ENCODE measurements around the gene RASIP1.
"Not testable (repeated sequence)": the region's sequence is repeated elsewhere in the genome, so short reads cannot be mapped to it uniquely, and the experiment has no call there.

RASIP1 gene

DNA sequence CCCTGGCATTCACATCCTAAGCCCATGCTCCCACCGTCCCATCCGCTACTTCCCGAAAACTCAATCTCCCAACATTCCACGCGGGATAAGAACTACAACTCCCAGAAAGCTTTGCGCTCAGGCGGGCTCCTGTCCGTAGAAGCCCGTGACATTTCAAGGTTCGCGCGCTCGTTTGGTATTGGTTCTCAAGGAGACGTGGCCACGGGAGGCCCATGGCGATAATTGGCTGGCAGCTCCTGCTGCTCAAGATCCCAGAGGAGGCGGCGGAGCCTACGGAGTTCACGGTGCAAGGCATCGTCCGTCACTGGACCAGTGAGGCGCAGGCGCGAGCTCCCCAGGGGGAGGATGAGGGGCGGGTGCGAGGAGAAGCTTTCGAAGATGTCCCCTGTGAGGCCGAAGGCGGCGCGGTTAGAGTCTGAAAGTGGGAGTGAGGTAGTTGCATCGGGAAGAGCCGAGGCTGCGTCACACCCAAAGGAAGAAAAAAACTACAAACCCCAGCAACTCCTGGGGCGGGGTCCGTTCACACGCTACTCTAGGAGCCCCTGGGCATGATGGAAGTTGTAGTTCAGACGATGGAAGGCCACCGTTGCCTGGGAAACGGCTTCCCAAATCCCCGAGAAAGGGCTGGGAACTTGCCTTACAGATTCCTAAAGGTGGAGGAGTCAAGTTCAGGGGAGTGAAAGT, 19.7 kb downstream of the RASIP1 start:
- TF ChIP-seq, protein P1, sequence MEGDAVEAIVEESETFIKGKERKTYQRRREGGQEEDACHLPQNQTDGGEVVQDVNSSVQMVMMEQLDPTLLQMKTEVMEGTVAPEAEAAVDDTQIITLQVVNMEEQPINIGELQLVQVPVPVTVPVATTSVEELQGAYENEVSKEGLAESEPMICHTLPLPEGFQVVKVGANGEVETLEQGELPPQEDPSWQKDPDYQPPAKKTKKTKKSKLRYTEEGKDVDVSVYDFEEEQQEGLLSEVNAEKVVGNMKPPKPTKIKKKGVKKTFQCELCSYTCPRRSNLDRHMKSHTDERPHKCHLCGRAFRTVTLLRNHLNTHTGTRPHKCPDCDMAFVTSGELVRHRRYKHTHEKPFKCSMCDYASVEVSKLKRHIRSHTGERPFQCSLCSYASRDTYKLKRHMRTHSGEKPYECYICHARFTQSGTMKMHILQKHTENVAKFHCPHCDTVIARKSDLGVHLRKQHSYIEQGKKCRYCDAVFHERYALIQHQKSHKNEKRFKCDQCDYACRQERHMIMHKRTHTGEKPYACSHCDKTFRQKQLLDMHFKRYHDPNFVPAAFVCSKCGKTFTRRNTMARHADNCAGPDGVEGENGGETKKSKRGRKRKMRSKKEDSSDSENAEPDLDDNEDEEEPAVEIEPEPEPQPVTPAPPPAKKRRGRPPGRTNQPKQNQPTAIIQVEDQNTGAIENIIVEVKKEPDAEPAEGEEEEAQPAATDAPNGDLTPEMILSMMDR (IDR thresholded peaks at IDR 0.05; ENCODE audit: control extremely low read depth, extremely low read depth, low read depth, missing control alignments), result no peak
- DNase-seq (ENCODE audit: extremely low spot score), result peak; percentile 96
- ChIA-PET POLR2A (interaction anchor here (0.5 to 1.7 kb wide), 3 partner anchors 122 to 1880 kb away, joined by 3 to 11 read pairs (median 3); partner anchors contain the start of gene PPP1R15A), CTCF (interaction anchor here (1.0 to 2.4 kb wide), 3 partner anchors 18 to 121 kb away, joined by 3 to 7 read pairs (median 3); no protein-coding TSS in a partner anchor)

DNA sequence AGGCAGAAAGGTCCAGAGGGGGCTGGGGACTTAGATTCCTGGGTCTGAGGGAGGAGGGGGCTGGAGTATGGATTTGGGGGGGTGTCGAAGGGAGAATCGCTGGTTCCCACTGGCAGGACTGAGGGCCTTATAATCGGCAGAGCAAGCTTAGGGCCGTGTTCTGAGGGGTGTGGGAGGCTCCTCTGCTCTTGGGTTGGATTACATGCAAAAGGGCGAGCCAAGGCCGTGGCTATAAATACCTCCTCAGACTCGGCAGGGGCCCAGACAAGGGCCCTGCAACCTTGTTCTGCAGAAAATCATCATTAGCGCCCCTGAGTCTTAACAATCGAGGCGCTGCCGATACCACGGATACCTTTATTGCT, 20.2 kb downstream of the RASIP1 start:
- TF ChIP-seq, protein P1 (IDR thresholded peaks at IDR 0.05; ENCODE audit: control extremely low read depth, extremely low read depth, low read depth, missing control alignments), result no peak
- CTCF ChIA-PET, result interaction anchor here (1.0 to 2.4 kb wide), 3 partner anchors 19 to 122 kb away, joined by 3 to 7 read pairs (median 3); no protein-coding TSS in a partner anchor
- POLR2A ChIA-PET, result interaction anchor here (0.6 to 1.7 kb wide), 2 partner anchors 123 to 152 kb away, joined by 3 to 11 read pairs; partner anchors contain the start of gene PPP1R15A
- DNase-seq (ENCODE audit: extremely low spot score), result no peak

DNA sequence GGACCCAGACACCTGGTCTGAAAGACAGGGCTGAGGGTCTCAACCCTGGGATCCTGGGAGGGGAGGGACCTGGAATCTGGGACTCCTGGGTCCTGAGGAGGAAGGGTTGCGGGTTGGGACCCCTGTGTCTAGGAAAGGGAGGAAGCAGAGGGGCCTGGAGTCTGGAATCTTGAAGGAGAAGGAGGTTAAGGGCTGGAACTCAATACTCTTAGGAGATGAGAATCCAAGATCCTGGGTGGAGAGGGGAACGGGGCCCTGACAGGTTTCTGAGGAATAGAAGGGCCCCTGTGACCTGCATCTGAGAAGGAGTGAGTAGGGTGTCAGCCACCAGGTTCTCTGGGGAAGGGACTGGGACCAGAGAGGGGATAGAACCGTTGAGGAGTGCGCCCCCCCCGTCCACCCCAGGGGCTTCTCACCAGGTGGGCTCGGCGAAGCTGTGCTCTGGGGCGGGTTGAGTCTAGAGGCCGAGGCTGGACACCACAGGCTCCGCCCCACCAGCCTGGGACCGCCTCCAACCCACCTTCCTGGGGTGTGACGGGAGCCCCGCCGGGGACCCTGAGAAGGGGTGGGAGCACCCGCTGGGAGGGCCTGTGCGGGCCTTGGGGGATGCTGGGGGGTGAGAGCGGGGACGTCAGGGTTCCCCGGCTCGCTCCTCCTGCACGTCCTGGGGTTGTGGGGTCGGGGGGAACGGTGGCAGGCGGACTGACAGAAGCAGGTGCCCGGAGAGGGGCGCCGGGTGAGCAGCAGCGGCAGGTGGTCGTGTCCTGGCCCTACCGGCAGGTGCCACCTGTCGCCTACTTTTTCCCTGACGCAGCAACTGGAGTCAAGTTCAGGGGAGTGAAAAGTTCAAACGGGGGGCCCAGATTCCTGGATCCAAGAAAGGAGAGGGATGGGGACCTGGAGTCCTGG, 20.9 kb downstream of the RASIP1 start, which contains the start of gene MAMSTR:
TSS of gene MAMSTR (minus strand) at position 463 of the 909 bp plus-strand sequence. CDS start 694 bp downstream, outside the sequence.
- ChIA-PET POLR2A (no interaction called here), CTCF (interaction anchor here (2.4 kb wide), 1 partner anchor 19 kb away, joined by 7 read pairs; no protein-coding TSS in a partner anchor)

DNA sequence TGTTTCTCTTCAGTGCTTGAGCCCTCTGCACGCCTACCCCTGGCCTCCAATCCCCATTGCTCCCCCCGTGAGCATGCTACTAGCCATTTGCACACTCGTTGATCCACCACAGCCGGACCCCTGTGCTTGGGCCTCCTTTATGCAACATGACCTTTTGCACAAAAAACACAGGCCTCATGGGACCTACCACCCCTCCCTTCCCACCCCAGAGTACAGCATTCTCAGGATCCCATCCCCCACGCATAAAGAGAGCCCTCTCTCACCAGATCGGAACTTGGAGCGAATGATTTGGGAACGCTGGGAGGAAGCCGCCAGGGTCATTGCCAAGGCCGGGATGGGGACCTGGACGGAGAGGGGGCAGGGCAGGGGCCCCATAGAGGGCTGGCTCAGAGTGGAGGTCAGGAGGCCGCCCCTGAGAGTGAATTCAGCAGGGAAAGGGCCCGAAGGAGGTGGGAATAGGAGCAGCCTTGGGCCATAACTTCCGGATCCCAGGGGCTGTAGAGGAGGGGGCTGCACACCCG, 21.6 kb downstream of the RASIP1 start:
- CTCF ChIA-PET, result no interaction called here
- TF ChIP-seq, protein P1 (IDR thresholded peaks at IDR 0.05; ENCODE audit: control extremely low read depth, extremely low read depth, low read depth, missing control alignments), result no peak
- no peak for DNase-seq (ENCODE audit: extremely low spot score)
- POLR2A ChIA-PET, result no interaction called here

More for the DNA sequence above, 20.9 kb downstream of the RASIP1 start, which contains the start of gene MAMSTR:
- no peak for DNase-seq (ENCODE audit: extremely low spot score)
- TF ChIP-seq, protein P1 (IDR thresholded peaks at IDR 0.05; ENCODE audit: control extremely low read depth, extremely low read depth, low read depth, missing control alignments), result no peak

DNA sequence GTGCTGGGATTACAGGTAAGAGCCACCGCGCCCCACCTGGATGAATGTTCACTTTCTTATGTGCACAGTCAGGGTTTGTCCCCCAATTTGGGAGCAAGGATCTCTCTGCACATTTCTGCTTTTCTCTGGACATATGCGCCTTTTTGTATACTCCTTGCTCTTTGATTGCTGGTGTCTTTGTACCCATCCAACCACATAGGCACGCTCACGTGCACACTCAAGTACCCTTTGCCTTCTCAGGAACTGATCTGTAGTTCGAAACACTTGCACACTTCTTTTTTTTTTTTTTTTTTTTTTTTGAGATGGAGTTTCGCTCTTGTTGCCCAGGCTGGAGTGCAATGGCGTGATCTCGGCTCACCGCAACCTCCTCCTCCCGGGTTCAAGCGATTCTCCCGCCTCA, 22.3 kb downstream of the RASIP1 start:
- CTCF ChIA-PET; POLR2A ChIA-PET; DNase-seq (ENCODE audit: extremely low spot score): not testable (repeated sequence)

DNA sequence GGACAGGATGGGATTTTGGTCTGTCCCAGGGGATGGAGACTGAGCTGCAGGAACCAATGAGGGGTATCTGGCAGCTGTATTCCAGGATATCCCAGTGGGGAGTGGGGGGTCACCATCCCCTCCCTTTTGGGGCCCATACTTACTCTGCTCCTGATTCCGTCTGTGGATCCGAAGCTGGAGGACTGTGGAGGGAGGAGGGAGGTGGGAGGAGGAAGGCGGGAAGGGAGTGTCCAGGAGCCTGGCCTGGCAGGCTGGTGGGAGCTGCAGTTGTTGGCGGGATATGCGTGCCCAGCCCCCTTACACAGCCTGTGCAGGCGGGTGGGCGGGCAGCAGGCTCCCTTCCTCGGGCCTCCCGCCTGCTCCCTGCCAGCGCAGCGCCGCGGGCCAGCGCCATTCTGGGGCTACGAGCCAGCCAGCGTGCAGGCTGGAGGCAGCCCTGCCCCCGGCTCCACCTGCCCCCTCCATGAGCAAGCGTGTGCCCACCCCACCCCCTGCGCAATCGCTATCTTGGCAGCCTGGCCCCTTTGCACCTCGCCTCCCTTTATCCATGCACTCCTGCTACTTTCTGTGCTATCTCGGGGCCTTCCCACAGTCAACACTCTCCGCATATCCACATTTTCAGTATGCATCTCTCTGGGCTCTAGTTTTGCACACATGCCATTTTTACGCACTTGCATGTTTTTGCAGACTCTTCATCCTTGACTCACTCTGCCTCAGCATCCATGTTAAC, 23.7 kb downstream of the RASIP1 start:
- ChIA-PET CTCF (interaction anchor here (1.3 to 2.9 kb wide), 3 partner anchors 11 to 71 kb away, joined by 3 to 9 read pairs (median 3); partner anchors contain the start of gene CA11), POLR2A (interaction anchor here (0.7 kb wide), 1 partner anchor 42 kb away, joined by 3 read pairs; no protein-coding TSS in a partner anchor)
- DNase-seq (ENCODE audit: extremely low spot score), result no peak
- TF ChIP-seq, protein P1 (IDR thresholded peaks at IDR 0.05; ENCODE audit: control extremely low read depth, extremely low read depth, low read depth, missing control alignments), result no peak
